CD4-positive, alpha-beta T cell treated with Interleukin-4 for 4 hours (primary cell): ENCODE measurements around the gene COL6A1.
"Not testable (repeated sequence)": the region's sequence is repeated elsewhere in the genome, so short reads cannot be mapped to it uniquely, and the experiment has no call there.

ENCODE experiments used
- DNase-seq: peaks from one replicate; pipeline ENCODE4 v3.0.0-alpha.2; 2020

Gene COL6A1

GRCh38 chr21:45994759-45995685 lies 13.5 kb downstream of the COL6A1 start:
- DNase-seq: no peak

GRCh38 chr21:45995686-45996179 lies 14.2 kb downstream of the COL6A1 start:
- no peak for DNase-seq

- DNase-seq: no peak
Measured at GRCh38 chr21:45996311-45997204, 15.0 kb downstream of the COL6A1 start.

- no peak for DNase-seq
Measured at GRCh38 chr21:45997205-45997494, 15.6 kb downstream of the COL6A1 start.

- DNase-seq: no peak
Measured at GRCh38 chr21:45997495-45998275, 16.1 kb downstream of the COL6A1 start.

GRCh38 chr21:45998276-45998701 lies 16.7 kb downstream of the COL6A1 start:
- DNase-seq: no peak

GRCh38 chr21:45998871-45999580 lies 17.5 kb downstream of the COL6A1 start:
- no peak for DNase-seq

- no peak for DNase-seq
Measured at GRCh38 chr21:45999581-46000181, 18.1 kb downstream of the COL6A1 start.

GRCh38 chr21:46000182-46000730 lies 18.7 kb downstream of the COL6A1 start:
- no peak for DNase-seq

- no peak for DNase-seq
Measured at GRCh38 chr21:46000731-46001641, 19.4 kb downstream of the COL6A1 start.

- no peak for DNase-seq
Measured at GRCh38 chr21:46001821-46002681, 20.5 kb downstream of the COL6A1 start.

GRCh38 chr21:46002841-46003574 lies 21.4 kb downstream of the COL6A1 start:
- DNase-seq: no peak

- no peak for DNase-seq
Measured at GRCh38 chr21:46003575-46004007, 22.0 kb downstream of the COL6A1 start.

- DNase-seq: no peak
Measured at GRCh38 chr21:46004168-46004861, 22.7 kb downstream of the COL6A1 start.

GRCh38 chr21:46005081-46005480 lies 23.5 kb downstream of the COL6A1 start:
- DNase-seq: no peak

- no peak for DNase-seq
Measured at GRCh38 chr21:46005481-46005881, 23.9 kb downstream of the COL6A1 start.

GRCh38 chr21:46005894-46006546 lies 24.4 kb downstream of the COL6A1 start:
- not testable (repeated sequence) for DNase-seq
